BLaER1 treated with 17β-estradiol and CSF1 and Interleukin-3, amounts not matched to agents 10 nM and 100 nM (cell line): ENCODE measurements around the gene PRPF40B.

Source experiments
- H3K27ac ChIP-seq, 11 experiments: shearing (Covaris generic); formaldehyde crosslinking; 2 replicates each; pipeline ENCODE4 v1.8.1; 2022
- H3K27me3 ChIP-seq, 11 experiments: shearing (Covaris generic); formaldehyde crosslinking; 2 replicates each; pipeline ENCODE4 v1.8.1; 2022
- H3K36me3 ChIP-seq, 11 experiments: shearing (Covaris generic); formaldehyde crosslinking; 2 replicates each; pipeline ENCODE4 v1.8.1; 2022
- H3K4me1 ChIP-seq, 10 experiments: shearing (Covaris generic); formaldehyde crosslinking; 2 replicates each; pipeline ENCODE4 v1.8.1; 2022
- H3K4me2 ChIP-seq, 11 experiments: shearing (Covaris generic); formaldehyde crosslinking; 2 replicates each; pipeline ENCODE4 v1.8.1; 2022
- H3K4me3 ChIP-seq, 10 experiments: shearing (Covaris generic); formaldehyde crosslinking; 2 replicates each; pipeline ENCODE4 v1.8.1; 2022
- H3K9ac ChIP-seq, 11 experiments: shearing (Covaris generic); formaldehyde crosslinking; 2 replicates each; pipeline ENCODE4 v1.8.1; 2022
- H3K9me3 ChIP-seq, 11 experiments: shearing (Covaris generic); formaldehyde crosslinking; replicated peaks in 1 of 11; 2 replicates each; pipeline ENCODE4 v1.8.1; 2022
- H4K20me1 ChIP-seq, 11 experiments: shearing (Covaris generic); formaldehyde crosslinking; 2 replicates each; pipeline ENCODE4 v1.8.1; 2022
- Cebpa-rat ChIP-seq, 11 experiments: shearing (Covaris generic); IDR thresholded peaks; 2 replicates each; pipeline ENCODE4 v1.8.1; 2022

PRPF40B gene

GRCh38 chr12:49645146-49646039 is 22.0 kb downstream of the PRPF40B start:
- no peak for TF ChIP-seq Cebpa-rat (IDR thresholded peaks at IDR 0.05)
- peaks cover 0 to 28% (median 0%) of the 10 kb centered on the region in 11 experiments; a peak in 5 of 22 replicates for H4K20me1 ChIP-seq
- H3K4me2 ChIP-seq, result peak overlapping the region; percentile 36 to 80 (median 65)
- peaks cover 38 to 85% (median 75%) of the 10 kb centered on the region in 11 experiments for H3K36me3 ChIP-seq
- no peaks in the 10 kb centered on the region for H3K9me3 ChIP-seq
- peak overlapping the region in 7 of 11 experiments; percentile 4 to 62 (median 40); a peak in 10 of 22 replicates for H3K27ac ChIP-seq
- H3K27me3 ChIP-seq, result no peaks in the 10 kb centered on the region
- no peak overlapping the region for H3K4me3 ChIP-seq
- peak overlapping the region in 9 of 11 experiments; percentile 9 to 66 (median 46); a peak in 13 of 22 replicates for H3K9ac ChIP-seq
- peaks cover 39 to 55% (median 53%) of the 10 kb centered on the region in 10 experiments for H3K4me1 ChIP-seq

- Histone ChIP-seq H3K27ac (peak overlapping the region in 3 of 11 experiments; percentile 40 to 62 (median 49); a peak in 2 of 22 replicates), H3K9me3 (no peaks in the 10 kb centered on the region), H3K4me3 (no peak overlapping the region), H4K20me1 (peaks cover 0 to 34% (median 0%) of the 10 kb centered on the region in 11 experiments; a peak in 5 of 22 replicates), H3K9ac (0 out of 22 replicates have a peak overlapping the region, but pooled peaks of 2 of the 11 experiments have one; percentile 3 to 66), H3K4me2 (peak overlapping the region in 10 of 11 experiments; percentile 43 to 81 (median 74); a peak in 20 of 22 replicates), H3K27me3 (no peaks in the 10 kb centered on the region), H3K4me1 (peaks cover 39 to 57% (median 53%) of the 10 kb centered on the region in 10 experiments), H3K36me3 (peaks cover 48 to 92% (median 81%) of the 10 kb centered on the region in 11 experiments)
- TF ChIP-seq Cebpa-rat (IDR thresholded peaks at IDR 0.05), result no peak
Observed at GRCh38 chr12:49646331-49646830, 23.0 kb downstream of the PRPF40B start.

GRCh38 chr12:49646871-49647654 is 23.7 kb downstream of the PRPF40B start:
- Histone ChIP-seq H4K20me1 (peaks cover 0 to 34% (median 0%) of the 10 kb centered on the region in 11 experiments; a peak in 5 of 22 replicates), H3K9ac (peak overlapping the region in 5 of 11 experiments; percentile 37 to 58 (median 54); a peak in 7 of 22 replicates), H3K4me3 (no peak overlapping the region), H3K36me3 (peaks cover 49 to 94% (median 83%) of the 10 kb centered on the region in 11 experiments), H3K27me3 (no peaks in the 10 kb centered on the region), H3K4me1 (peaks cover 39 to 64% (median 59%) of the 10 kb centered on the region in 10 experiments), H3K4me2 (peak overlapping the region; percentile 43 to 81 (median 73)), H3K9me3 (no peaks in the 10 kb centered on the region), H3K27ac (peak overlapping the region in 4 of 11 experiments; percentile 30 to 51 (median 50); a peak in 8 of 22 replicates)
- no peak for TF ChIP-seq Cebpa-rat (IDR thresholded peaks at IDR 0.05)

- Histone ChIP-seq H3K9ac (peak overlapping the region in 5 of 11 experiments; percentile 18 to 58 (median 54); a peak in 10 of 22 replicates), H3K4me1 (peaks cover 39 to 72% (median 67%) of the 10 kb centered on the region in 10 experiments), H4K20me1 (peaks cover 0 to 34% (median 0%) of the 10 kb centered on the region in 11 experiments; a peak in 5 of 22 replicates), H3K36me3 (peaks cover 49 to 93% (median 83%) of the 10 kb centered on the region in 11 experiments), H3K4me2 (peak overlapping the region; percentile 43 to 81 (median 73)), H3K9me3 (no peaks in the 10 kb centered on the region), H3K27me3 (no peaks in the 10 kb centered on the region), H3K4me3 (no peak overlapping the region), H3K27ac (peak overlapping the region in 5 of 11 experiments; percentile 14 to 51 (median 49); a peak in 9 of 22 replicates)
- no peak for TF ChIP-seq Cebpa-rat (IDR thresholded peaks at IDR 0.05)
Observed at GRCh38 chr12:49647827-49648711, 24.7 kb downstream of the PRPF40B start.

GRCh38 chr12:49648712-49649003 is 25.3 kb downstream of the PRPF40B start:
- Histone ChIP-seq H3K4me1 (peaks cover 39 to 75% (median 68%) of the 10 kb centered on the region in 10 experiments), H3K4me2 (peak overlapping the region in 10 of 11 experiments; percentile 43 to 81 (median 74); a peak in 18 of 22 replicates), H3K27me3 (no peaks in the 10 kb centered on the region), H3K9ac (peak overlapping the region in 3 of 11 experiments; percentile 51 to 58 (median 54); a peak in 1 of 22 replicates), H3K9me3 (no peaks in the 10 kb centered on the region), H3K4me3 (no peak overlapping the region), H3K27ac (0 out of 22 replicates have a peak overlapping the region, but pooled peaks of 3 of the 11 experiments have one; percentile 16 to 49 (median 30)), H3K36me3 (peaks cover 49 to 93% (median 83%) of the 10 kb centered on the region in 11 experiments), H4K20me1 (peaks cover 0 to 34% (median 0%) of the 10 kb centered on the region in 11 experiments; a peak in 5 of 22 replicates)
- no peak for TF ChIP-seq Cebpa-rat (IDR thresholded peaks at IDR 0.05)

- Histone ChIP-seq H3K9me3 (no peaks in the 10 kb centered on the region), H3K27ac (0 out of 22 replicates have a peak overlapping the region, but pooled peaks of 1 of the 11 experiments have one; percentile 49), H3K4me2 (no peak overlapping the region), H3K4me1 (peaks cover 34 to 70% (median 62%) of the 10 kb centered on the region in 10 experiments), H3K36me3 (peaks cover 53 to 93% (median 84%) of the 10 kb centered on the region in 11 experiments), H4K20me1 (peaks cover 0 to 34% (median 0%) of the 10 kb centered on the region in 11 experiments; a peak in 5 of 22 replicates), H3K27me3 (no peaks in the 10 kb centered on the region), H3K9ac (no peak overlapping the region), H3K4me3 (no peak overlapping the region)
- no peak for TF ChIP-seq Cebpa-rat (IDR thresholded peaks at IDR 0.05)
Observed at GRCh38 chr12:49649445-49649844, 26.1 kb downstream of the PRPF40B start.

- Histone ChIP-seq H3K4me3 (no peak overlapping the region), H3K4me1 (peaks cover 31 to 66% (median 58%) of the 10 kb centered on the region in 10 experiments), H3K27ac (no peak overlapping the region), H4K20me1 (peaks cover 0 to 34% (median 0%) of the 10 kb centered on the region in 11 experiments; a peak in 5 of 22 replicates), H3K9me3 (no peaks in the 10 kb centered on the region), H3K27me3 (no peaks in the 10 kb centered on the region), H3K36me3 (peaks cover 57 to 97% (median 88%) of the 10 kb centered on the region in 11 experiments), H3K9ac (no peak overlapping the region), H3K4me2 (no peak overlapping the region)
- no peak for TF ChIP-seq Cebpa-rat (IDR thresholded peaks at IDR 0.05)
Observed at GRCh38 chr12:49649892-49650291, 26.5 kb downstream of the PRPF40B start.
